ENCODE results near the gene TIAM1.

The TIAM1 gene

GRCh38 chr21:31252611-31253010, 91.5 kb downstream of the TIAM1 start:
- Histone ChIP-seq H3K36me3 (ENCODE audit: insufficient read depth, low read length) (peaks cover 5% of the 10 kb centered on the region; the same call in 1 of the 2 replicates), H3K79me2 (ENCODE audit: insufficient read depth, low read length) (no peaks in the 10 kb centered on the region), H3K4me3 (ENCODE audit: low read depth in 1 of 2, low read length in 2 of 2) (no peak overlapping the region), H3K27ac (ENCODE audit: low read length) (no peak overlapping the region), H3K4me1 (ENCODE audit: insufficient read depth, low read length) (no peaks in the 10 kb centered on the region), H2AFZ (ENCODE audit: low read depth, low read length) (no peak overlapping the region), H3K27me3 (ENCODE audit: insufficient read depth, low read length, poor library complexity) (no peaks in the 10 kb centered on the region), H3K4me2 (ENCODE audit: insufficient read depth, low read length) (no peak overlapping the region), H4K20me1 (ENCODE audit: insufficient read depth, low read length) (no peaks in the 10 kb centered on the region), H3K9ac (ENCODE audit: low read depth, low read length) (no peak overlapping the region), H3K9me3 (ENCODE audit: insufficient read depth, low read length, severe bottlenecking) (no peaks in the 10 kb centered on the region)
- DNase-seq (no peak), ATAC-seq (ENCODE audit: insufficient read depth, low read depth) (no peak)
- TF ChIP-seq EZH2 (IDR thresholded peaks at IDR 0.05; ENCODE audit: borderline replicate concordance, low read depth, low read length, severe bottlenecking) = no peak
- TF ChIP-seq, protein P1, sequence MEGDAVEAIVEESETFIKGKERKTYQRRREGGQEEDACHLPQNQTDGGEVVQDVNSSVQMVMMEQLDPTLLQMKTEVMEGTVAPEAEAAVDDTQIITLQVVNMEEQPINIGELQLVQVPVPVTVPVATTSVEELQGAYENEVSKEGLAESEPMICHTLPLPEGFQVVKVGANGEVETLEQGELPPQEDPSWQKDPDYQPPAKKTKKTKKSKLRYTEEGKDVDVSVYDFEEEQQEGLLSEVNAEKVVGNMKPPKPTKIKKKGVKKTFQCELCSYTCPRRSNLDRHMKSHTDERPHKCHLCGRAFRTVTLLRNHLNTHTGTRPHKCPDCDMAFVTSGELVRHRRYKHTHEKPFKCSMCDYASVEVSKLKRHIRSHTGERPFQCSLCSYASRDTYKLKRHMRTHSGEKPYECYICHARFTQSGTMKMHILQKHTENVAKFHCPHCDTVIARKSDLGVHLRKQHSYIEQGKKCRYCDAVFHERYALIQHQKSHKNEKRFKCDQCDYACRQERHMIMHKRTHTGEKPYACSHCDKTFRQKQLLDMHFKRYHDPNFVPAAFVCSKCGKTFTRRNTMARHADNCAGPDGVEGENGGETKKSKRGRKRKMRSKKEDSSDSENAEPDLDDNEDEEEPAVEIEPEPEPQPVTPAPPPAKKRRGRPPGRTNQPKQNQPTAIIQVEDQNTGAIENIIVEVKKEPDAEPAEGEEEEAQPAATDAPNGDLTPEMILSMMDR (IDR thresholded peaks at IDR 0.05; ENCODE audit: borderline replicate concordance, extremely low read depth, low read length, poor library complexity, severe bottlenecking) = no peak

DNA sequence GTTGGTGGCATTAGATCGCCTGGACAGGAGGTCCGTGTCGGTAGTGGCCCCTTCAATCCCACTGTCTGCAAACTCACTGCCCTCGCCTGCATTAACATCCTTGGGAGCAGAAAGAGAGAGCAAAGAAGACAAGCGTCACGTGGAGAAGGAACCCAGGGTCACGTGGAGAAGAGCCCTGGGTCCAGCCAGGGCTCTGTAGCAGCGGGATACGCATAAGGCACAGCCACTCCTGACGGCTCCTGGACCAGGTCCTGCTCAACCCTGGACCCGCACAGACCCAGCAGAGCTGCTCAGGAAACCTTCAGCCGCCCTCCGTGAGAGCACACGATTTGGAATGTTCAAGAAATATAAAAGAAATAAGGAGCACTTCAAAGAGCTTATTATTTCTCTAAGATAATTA, 92.0 kb downstream of the TIAM1 start:
- no peak overlapping the region for H3K4me2 ChIP-seq (ENCODE audit: insufficient read depth, low read length)
- DNase-seq (no peak), ATAC-seq (ENCODE audit: insufficient read depth, low read depth) (no peak)
- H3K27me3 ChIP-seq (ENCODE audit: insufficient read depth, low read length, poor library complexity) = no peaks in the 10 kb centered on the region
- no peak overlapping the region for H3K27ac ChIP-seq (ENCODE audit: low read length)
- H3K36me3 ChIP-seq (ENCODE audit: insufficient read depth, low read length) = peaks cover 5% of the 10 kb centered on the region; the same call in 1 of the 2 replicates
- no peaks in the 10 kb centered on the region for H4K20me1 ChIP-seq (ENCODE audit: insufficient read depth, low read length)
- no peaks in the 10 kb centered on the region for H3K79me2 ChIP-seq (ENCODE audit: insufficient read depth, low read length)
- H3K9me3 ChIP-seq (ENCODE audit: insufficient read depth, low read length, severe bottlenecking) = no peaks in the 10 kb centered on the region
- H2AFZ ChIP-seq (ENCODE audit: low read depth, low read length) = no peak overlapping the region
- no peaks in the 10 kb centered on the region for H3K4me1 ChIP-seq (ENCODE audit: insufficient read depth, low read length)
- TF ChIP-seq, protein P1 (IDR thresholded peaks at IDR 0.05; ENCODE audit: borderline replicate concordance, extremely low read depth, low read length, poor library complexity, severe bottlenecking) = no peak
- no peak for TF ChIP-seq EZH2 (IDR thresholded peaks at IDR 0.05; ENCODE audit: borderline replicate concordance, low read depth, low read length, severe bottlenecking)
- no peak overlapping the region for H3K9ac ChIP-seq (ENCODE audit: low read depth, low read length)
- H3K4me3 ChIP-seq (ENCODE audit: low read depth in 1 of 2, low read length in 2 of 2) = no peak overlapping the region

DNA sequence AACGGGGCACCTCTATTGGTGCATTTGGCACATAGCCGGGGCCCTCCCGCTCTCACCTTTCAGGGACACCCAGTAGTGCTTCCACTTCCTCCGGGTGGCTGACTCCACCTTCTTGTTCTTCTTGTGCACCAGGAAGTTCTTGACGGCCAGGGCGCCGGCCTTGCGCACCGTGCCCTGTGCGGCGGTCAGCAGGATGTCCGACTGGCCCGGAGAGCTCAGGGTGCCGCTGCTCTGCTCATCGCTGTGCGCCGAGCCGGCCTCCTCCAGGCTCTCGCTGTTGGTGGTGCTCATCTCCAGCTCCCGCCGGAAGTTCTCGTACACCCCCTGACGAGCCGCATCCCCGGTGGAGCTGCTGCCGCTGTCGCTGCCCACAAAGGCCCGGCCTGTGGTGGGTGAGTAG, 92.4 kb downstream of the TIAM1 start:
- Histone ChIP-seq H3K79me2 (ENCODE audit: insufficient read depth, low read length) (no peaks in the 10 kb centered on the region), H4K20me1 (ENCODE audit: insufficient read depth, low read length) (no peaks in the 10 kb centered on the region), H3K27me3 (ENCODE audit: insufficient read depth, low read length, poor library complexity) (no peaks in the 10 kb centered on the region), H3K36me3 (ENCODE audit: insufficient read depth, low read length) (peaks cover 5% of the 10 kb centered on the region; the same call in 1 of the 2 replicates), H3K9me3 (ENCODE audit: insufficient read depth, low read length, severe bottlenecking) (no peaks in the 10 kb centered on the region), H3K9ac (ENCODE audit: low read depth, low read length) (no peak overlapping the region), H3K27ac (ENCODE audit: low read length) (no peak overlapping the region), H3K4me2 (ENCODE audit: insufficient read depth, low read length) (no peak overlapping the region), H2AFZ (ENCODE audit: low read depth, low read length) (no peak overlapping the region), H3K4me1 (ENCODE audit: insufficient read depth, low read length) (no peaks in the 10 kb centered on the region), H3K4me3 (ENCODE audit: low read depth in 1 of 2, low read length in 2 of 2) (no peak overlapping the region)
- TF ChIP-seq EZH2 (IDR thresholded peaks at IDR 0.05; ENCODE audit: borderline replicate concordance, low read depth, low read length, severe bottlenecking) = no peak
- TF ChIP-seq, protein P1 (IDR thresholded peaks at IDR 0.05; ENCODE audit: borderline replicate concordance, extremely low read depth, low read length, poor library complexity, severe bottlenecking) = no peak
- ATAC-seq (ENCODE audit: insufficient read depth, low read depth) (no peak), DNase-seq (no peak)

DNA sequence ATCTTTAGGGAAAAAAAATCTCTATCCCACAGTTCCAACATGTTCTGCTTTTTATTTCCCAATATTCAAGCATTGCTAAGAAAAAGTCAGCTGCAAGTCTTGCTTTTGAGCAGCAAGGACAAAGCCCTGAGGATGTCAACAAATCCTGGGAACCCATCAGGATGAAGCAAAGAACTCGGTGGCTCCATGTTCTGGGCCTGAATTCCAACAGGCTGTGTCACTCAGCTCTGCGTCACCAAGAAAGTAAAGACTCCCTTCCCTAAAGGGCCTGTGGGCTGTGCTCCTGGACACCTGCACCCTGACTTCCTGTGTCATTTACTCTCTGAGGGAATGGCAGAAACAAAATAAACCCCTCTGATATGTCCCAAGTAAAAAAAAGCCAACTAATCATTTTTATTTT, 95.5 kb downstream of the TIAM1 start:
- Histone ChIP-seq H2AFZ (ENCODE audit: low read depth, low read length) (no peak overlapping the region), H3K4me1 (ENCODE audit: insufficient read depth, low read length) (no peaks in the 10 kb centered on the region), H3K4me3 (ENCODE audit: low read depth in 1 of 2, low read length in 2 of 2) (no peak overlapping the region), H3K79me2 (ENCODE audit: insufficient read depth, low read length) (no peaks in the 10 kb centered on the region), H3K27ac (ENCODE audit: low read length) (no peak overlapping the region), H4K20me1 (ENCODE audit: insufficient read depth, low read length) (no peaks in the 10 kb centered on the region), H3K27me3 (ENCODE audit: insufficient read depth, low read length, poor library complexity) (no peaks in the 10 kb centered on the region), H3K9ac (ENCODE audit: low read depth, low read length) (no peak overlapping the region), H3K9me3 (ENCODE audit: insufficient read depth, low read length, severe bottlenecking) (peaks cover 6% of the 10 kb centered on the region), H3K4me2 (ENCODE audit: insufficient read depth, low read length) (no peak overlapping the region), H3K36me3 (ENCODE audit: insufficient read depth, low read length) (peaks cover 22% of the 10 kb centered on the region)
- no peak for TF ChIP-seq EZH2 (IDR thresholded peaks at IDR 0.05; ENCODE audit: borderline replicate concordance, low read depth, low read length, severe bottlenecking)
- TF ChIP-seq, protein P1 (IDR thresholded peaks at IDR 0.05; ENCODE audit: borderline replicate concordance, extremely low read depth, low read length, poor library complexity, severe bottlenecking) = no peak
- ATAC-seq (ENCODE audit: insufficient read depth, low read depth) (no peak), DNase-seq (no peak)

Data from DND-41 (cell line).